Renal cortical epithelial cell (primary cell): ENCODE data around the gene KLF8. TPM values are rescaled to one million over a fixed set of nuclear protein-coding genes. Genes with fewer than 3 reads are reported as not detected.

ENCODE experiments used
- DNase-seq: peaks from one replicate; pipeline ENCODE4 v3.0.0-alpha.2; 2011; ENCODE audit warnings: low read depth
- total RNA-seq: library from RNA; depleted of rRNA; stranded (reverse); fragments of >200 nt; gene quantifications from 2 replicates; pipeline ENCODE4 v1.2.3, GENCODE V29; 2014

The KLF8 gene
- total RNA-seq, 1 donor from 2014 or later, result 9.5 TPM

DNA sequence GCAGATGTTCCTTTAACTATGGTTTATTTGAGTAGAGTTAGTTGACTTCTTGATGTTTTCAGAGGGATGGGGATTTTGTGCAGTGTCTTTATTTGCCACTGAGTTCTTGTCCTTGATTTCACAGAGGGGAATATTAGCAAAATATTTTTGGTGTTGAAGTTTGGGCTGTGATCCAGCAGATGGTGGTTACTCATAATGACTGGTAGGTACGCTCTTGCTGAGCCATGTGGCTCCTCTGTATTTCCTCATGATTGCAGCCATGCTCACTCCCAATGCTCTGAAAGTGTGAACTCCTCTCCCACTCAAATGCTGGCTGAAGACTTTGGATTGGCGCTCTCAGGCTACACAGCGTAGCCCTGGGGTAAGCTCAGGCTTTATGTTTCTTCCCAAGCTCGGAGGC lies 77.7 kb downstream of the KLF8 start:
- no peak for DNase-seq

DNA sequence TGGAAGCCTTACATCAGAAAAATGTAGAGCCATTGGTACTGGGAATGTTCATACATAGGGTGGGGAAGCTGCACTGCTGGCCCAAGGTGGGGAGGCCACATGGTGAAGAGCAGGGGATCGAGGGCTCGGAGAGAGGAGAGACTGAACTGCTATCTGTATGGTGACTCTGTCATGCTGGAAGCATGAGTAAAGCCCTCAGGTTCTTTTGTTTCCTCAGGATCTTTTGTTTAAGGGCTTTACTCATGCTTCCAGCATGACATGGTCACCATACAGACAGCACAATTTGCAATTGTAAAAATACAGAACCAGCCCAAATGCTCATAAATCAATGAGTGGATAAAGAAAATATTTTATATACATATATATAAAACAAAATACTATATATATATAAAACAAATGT lies 78.4 kb downstream of the KLF8 start:
- no peak for DNase-seq

DNA sequence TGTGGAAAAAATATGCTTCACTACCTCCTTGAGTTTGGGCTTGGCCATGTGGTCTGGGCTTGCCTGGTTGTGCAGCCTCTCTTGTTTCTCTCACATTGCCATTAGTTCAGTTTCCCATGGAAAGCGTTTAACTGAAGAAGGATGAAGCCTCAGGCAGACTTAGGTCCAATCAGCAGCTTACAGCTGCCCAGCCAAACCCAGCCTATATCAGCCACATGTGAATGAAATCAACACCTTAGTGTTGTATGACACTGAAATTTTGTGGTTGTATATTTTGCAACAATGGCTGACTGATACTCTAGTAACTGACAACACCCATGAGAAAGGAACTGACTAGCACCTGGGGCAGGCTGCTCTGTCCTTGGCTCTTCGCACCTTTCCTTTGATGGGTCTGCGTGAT lies 81.2 kb downstream of the KLF8 start:
- DNase-seq, result no peak

DNA sequence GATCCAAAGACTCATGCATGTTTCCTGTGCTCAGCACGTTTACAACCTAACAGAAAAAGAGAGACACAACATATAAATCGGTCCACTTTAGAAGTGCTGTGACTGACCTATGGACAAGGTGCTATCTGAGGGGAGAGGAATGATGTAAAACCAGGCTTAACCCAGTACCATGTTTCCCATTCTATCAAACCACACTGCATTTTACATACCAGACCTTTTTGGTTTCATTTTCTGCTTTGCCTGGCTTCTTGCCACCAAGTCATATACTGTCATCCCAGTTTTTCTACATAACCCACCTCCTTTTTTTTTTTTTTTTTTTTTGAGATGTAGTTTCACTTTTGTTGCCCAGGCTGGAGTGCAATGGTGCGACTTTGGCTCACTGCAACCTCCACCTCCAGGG lies 82.2 kb downstream of the KLF8 start:
- DNase-seq, result no peak

DNA sequence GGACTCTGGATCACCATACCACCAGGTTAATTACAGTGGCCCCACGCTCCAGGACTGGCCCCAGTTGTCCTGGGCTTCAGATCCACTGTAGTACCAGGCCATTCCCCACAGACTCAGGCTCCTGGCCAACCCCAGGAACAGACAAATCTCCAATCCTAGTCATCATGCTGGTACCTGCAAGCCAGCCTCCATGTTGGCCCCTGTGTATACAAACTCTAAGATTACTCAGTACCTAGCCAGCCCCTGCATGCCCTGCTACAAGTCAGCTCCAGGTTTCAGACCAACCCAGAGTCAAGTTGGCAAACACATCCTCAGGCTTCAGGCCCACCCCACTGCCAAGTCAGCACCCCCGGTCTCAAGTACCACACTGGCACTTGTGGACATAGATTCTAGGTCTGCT lies 85.9 kb downstream of the KLF8 start:
- DNase-seq, result no peak

DNA sequence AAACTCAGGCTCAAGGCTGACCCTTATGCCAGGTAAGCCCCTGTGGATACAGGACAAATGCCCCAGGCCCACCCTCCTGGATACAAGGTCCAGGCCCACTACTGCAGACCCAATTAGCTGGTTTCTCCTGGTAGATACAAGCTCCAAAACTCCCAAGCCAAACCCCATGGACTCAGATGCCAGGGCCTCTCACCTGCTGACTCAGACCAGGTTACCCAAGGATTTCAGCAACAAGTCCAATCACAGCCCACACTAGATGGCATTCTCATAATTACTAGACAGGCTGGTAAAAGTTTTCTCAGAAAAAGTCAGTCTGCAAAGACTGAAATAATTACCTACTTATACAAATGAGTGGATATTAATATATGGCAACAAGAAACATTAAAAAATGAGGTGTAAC lies 87.0 kb downstream of the KLF8 start:
- no peak for DNase-seq
